GM19035 (cell line): ENCODE results near the gene B4GALT5.

ENCODE experiments used
- ATAC-seq: cut with Tn5 transposase; IDR thresholded peaks from one replicate; pipeline ENCODE4 v1.9.1; 2021; ENCODE audit not compliant: unreplicated experiment

B4GALT5 gene

GRCh38 chr20:49610691-49611538 lies 102.8 kb downstream of the B4GALT5 start:
- ATAC-seq, result no peak

DNA sequence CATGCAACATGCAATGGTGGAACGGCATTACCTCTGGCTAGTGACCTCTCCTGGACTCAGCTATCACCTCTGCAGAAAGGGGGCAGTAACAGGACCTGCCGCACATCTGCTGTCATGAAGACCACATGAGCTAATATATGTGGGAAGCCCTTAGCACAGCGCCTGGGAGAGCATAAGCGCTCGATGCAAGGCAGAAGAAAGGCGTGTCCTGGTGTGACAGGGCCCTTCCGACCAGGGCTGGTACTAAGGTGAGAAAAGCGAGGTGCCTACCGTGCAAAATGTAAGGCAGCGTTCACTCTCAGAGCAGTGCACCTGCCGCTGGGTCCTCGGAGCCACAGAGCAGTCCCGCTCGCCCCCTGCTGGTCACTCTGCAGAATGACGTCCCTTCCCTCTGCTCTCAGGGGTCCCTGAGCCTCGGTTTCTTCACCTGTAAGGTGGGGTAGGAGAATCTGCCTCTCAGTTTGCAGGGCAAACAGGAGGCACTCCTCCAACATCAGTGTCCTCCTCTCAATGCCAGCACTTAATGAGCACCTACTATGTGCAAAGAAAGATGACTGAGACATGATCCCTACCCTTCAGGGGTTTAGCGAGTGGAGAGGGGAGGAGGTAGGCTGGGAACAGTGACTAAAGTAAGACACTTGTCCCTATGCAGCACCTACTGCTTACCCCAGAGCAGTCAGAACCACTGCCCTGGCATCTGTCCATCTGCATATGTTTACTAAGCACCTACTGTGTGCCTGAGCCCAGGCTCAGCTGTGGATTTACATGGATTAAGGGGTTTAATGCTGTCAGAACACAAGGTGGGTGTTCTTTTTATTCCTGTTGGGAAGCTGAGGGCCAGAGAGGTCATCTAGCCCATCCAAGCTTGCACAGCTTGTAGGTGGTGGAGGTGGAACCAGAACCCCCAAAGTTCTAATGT lies 104.7 kb downstream of the B4GALT5 start:
- no peak for ATAC-seq

DNA sequence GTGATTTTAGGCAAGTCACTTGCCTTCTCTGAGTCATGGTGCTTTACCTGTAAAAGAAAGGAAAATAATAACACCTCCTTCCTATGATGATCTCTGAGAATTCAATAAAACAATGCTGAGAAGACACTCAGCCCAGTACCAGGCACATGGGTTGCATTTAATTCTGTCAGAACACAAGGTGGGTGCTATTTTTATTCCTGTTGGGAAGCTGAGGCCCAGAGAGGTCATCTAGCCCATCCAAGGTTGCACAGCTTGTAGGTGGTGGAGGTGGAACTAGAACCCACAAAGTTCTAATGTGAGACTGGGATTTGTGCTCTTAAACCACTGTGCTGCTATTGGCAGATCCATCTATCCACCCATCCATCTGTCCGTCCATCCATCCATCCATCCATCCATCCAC lies 106.1 kb downstream of the B4GALT5 start:
- no peak for ATAC-seq

GRCh38 chr20:49603209-49603627 lies 110.5 kb downstream of the B4GALT5 start:
- no peak for ATAC-seq

GRCh38 chr20:49602345-49603208 lies 111.1 kb downstream of the B4GALT5 start:
- ATAC-seq, result no peak

GRCh38 chr20:49601153-49601924 lies 112.3 kb downstream of the B4GALT5 start:
- no peak for ATAC-seq

DNA sequence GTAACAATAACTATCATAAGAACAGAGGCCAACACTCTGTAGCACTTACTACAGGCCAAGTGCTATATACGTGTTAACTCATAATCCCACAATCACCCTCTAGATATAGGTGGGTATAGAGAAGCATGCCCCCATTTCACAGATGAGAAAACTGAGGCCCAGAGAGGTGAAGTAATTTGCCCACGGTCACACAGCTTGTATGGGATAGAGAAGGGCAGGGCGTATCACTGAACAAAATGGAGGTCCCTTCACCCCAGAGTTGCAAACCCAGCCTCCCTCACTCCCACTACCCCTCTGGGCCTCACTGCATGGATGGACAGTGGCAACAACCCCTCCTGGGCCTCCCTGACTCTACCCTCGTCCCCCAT lies 113.9 kb downstream of the B4GALT5 start:
- ATAC-seq, result no peak

DNA sequence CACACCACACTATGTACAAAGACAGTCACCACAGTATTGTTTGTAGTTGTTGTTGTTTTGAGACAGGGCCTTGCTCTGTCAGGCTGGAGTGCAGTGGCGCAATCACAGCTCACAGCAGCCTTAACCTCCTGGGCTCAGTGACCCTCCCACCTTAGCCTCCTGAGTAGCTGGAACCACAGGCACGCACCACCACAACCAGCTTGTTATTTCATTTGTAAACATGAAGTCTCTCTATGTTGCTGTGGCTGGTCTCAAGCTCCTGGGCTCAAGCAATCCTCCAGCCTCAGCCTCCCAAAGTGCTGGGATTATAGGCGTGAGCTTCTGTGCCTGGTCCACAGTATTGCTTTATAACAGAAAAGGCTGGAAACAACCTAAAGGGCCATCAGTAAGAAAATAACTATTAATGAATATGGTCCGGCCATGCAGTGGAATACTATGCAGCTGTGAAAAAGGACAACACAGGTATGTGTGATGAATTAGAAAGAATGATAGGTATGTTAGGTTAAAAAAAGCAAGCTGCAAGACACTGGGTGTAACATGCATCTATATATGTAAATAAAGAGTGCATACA lies 115.8 kb downstream of the B4GALT5 start:
- ATAC-seq, result no peak

DNA sequence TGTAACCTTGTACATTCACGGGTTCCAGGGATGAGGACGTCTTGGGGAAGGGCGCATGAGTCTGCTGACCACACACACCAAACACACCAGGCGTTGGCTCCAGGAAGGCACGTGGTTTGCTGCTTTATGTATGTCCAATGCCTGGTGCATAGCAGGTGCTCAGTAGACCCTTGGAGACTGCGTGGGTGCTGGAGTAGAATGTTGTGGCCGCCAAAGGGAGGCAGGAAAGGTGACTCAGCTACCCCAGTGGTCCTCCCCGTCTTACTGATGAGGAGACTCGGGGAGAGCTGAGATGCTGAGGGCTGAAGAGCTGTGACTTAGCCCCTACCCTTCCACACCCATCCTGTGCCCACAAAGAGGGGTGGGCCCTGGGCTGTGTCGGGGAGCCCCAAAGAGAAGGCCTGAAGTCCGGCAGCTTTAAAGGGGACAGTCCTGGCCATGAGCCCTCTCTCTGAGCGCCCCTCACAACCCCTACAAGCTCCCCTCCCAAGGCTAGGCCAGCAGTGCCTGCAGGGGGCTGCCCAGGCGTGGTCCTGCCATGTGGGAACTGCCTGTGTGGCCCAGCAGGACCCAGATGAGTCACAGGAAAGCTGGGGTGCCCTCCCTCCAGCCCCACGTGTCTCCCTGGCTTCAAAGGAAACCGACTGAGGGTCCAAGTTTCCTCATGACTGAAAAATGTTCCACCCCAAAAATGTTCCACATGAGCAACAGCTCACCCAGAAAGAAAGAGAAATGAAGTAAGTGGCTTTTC lies 117.7 kb downstream of the B4GALT5 start:
- ATAC-seq, result no peak

GRCh38 chr20:49595346-49595745 lies 118.3 kb downstream of the B4GALT5 start:
- ATAC-seq, result no peak

- no peak for ATAC-seq
These were observed 118.8 kb downstream of the B4GALT5 start for GRCh38 chr20:49594931-49595315.

DNA sequence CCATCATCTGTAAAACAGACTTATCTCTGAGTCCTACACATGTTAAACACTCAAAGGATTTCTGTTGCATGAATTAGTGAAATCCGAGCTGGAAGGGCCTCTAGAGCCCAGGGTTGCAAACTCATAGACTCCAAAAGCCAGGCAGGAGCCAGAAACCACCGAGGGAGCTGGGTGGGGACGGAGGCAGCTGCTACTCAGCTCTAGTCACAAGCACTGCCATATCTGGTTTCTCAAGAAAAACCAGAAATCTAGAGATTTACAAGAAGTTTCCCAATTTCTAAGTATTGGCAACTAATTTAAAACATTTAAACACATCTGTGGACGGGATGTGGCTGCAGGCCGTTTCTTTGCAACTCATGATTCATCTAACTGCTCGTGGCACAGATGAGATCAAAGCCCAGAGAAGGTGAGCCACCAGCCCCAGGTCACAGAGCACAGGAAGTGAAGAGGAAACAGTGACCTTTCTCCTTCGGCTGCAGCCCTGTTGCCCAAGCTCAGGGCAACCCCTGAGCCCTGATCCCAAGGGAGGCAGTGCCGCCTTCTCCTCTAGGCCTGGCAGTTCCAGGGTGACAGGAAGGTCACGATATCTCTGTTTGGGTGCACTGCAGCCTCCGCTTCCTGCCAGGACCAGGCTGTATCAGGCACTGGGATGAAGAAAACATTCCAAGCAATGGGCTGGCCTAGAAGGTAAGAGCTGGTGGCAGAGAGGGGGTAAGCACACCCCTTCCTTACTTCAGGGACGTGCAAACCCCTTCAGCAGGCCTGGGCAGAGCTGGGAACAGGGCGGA lies 119.3 kb downstream of the B4GALT5 start:
- ATAC-seq, result no peak

DNA sequence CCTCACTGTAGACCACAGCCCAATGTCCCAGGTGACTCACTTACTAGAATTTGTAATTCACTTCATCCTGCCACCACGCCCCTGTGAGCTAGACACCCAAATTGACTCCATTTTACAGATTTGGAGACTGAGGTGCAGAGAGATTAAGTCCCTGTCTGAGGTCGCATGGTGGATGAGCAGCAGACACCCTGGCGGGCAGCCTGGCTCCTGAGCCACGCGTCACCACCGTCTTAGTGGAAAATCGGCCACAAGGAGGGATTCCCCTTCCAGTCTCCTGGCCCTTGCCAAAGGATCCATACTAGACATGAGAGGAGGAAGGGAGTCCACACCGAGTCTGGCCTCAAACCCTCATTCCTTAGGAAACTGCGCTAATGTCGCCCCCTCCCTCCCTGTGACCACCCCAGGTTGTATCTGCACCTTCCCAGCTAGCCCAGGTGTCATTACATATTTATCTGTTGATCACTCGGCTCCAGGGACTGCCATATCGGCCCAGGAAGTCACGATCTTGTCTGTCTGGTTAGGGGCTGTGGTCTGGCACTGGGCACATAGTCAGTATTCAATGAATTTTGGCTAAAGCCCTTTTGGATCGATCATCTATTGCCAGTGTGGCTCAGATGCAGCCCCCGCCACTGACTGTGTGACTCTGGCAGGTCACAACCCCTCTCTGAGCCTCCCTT lies 120.1 kb downstream of the B4GALT5 start:
- no peak for ATAC-seq

GRCh38 chr20:49592120-49592519 lies 121.6 kb downstream of the B4GALT5 start:
- ATAC-seq, result no peak

DNA sequence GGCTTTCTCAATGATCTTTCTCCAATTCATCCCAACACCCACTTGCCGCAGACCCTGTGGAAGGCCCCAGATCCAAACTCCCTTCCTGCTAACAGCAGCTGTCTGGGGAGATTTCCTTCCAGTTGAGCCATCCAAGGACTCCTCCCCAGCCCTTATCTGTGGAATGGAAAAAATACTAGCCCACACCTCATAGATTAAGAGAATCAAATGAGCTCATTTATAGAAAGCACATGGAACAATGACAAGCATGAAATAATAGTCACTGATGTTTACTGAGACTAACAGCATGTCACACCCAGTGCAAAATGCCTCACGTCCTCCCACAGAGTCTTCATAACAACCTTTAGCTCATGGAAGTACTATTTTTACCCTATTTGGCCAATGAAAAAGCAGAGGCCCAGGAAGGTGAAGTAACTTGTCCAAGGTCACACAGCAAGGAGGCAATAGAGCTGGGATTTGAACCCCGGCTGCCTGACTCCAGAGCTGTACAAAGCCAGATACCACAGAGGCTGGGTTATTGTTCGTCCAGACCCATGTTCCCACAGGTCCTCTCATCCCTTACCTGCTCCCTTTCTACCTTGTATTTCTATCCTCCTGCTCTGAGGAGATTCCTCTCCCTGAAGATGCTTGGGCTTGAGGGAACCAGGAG lies 122.3 kb downstream of the B4GALT5 start:
- ATAC-seq, result no peak

DNA sequence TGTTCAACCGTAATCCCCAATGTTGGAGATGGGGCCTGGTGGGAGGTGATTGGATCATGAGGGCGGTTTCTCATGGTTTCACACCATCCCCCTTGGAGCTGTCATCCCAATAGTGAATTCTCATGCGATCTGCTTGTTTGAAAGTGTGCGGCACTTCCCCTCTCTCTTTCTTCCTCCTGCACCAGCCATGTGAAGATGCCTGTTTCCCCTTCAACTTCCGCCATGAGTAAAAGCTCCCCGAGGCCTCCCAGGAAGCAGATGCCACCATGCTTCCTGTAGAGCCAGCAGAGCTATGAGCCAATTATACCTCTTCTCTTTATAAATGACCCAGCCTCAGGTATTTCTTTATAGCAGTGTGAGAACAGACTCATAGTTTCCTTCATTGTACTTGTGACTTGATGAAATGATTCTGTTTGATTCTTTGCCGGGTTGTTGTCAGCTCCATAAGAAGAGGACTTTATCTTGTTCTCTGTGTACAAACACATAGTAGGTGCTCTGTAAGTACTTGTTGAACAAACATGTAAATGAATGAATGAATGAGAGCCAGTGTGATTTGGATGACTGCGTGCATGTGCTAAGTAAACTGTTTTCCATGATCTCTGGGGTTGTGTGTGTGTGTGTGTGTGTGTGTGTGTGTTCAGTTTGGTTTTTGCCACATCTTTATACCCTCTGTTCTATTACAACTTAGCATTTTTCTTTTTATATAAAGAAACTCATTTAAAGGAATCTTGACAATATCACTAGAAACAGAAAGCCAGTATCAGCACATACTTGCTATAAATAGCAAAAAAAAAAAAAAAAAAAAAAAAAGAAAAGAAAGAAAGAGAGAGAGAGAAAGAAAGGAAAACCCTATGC lies 123.3 kb downstream of the B4GALT5 start:
- no peak for ATAC-seq

- no peak for ATAC-seq
These were observed 123.9 kb downstream of the B4GALT5 start for GRCh38 chr20:49589747-49590146.
